HCT116 (cell line): ENCODE data around the gene IGFBP2. TPM values are rescaled to one million over a fixed set of nuclear protein-coding genes. Genes with fewer than 3 reads are reported as not detected.

Experiments used
- ATAC-seq: fragments of 200-7000 bp; cut with Tn5 transposase; 2 replicates; pipeline ENCODE4 v1.9.1; 2020; ENCODE audit warnings: mild to moderate bottlenecking, moderate library complexity
- BruUV-seq: library from RNA; stranded (reverse); fragments of 400-500 nt; replicated peaks from 2 replicates; lab custom pipeline; 2021; lab: Mats Ljungman, UMichigan
- CTCF ChIA-PET: fragments of 300-600 bp; sonication (Branson Sonifier 250); formaldehyde crosslinking; loops from one replicate; lab custom pipeline; 2021; ENCODE audit warnings: antibody characterized with exemption; lab: Charles Lee
- POLR2A ChIA-PET: fragments of 300-600, 350-600 bp; sonication (Branson Sonifier 250); formaldehyde crosslinking; loops from one replicate; lab custom pipeline; 2021; ENCODE audit warnings: antibody characterized with exemption; lab: Charles Lee
- RAD21 ChIA-PET, 2 experiments: fragments of 300-600 bp; sonication (Branson Sonifier 250); formaldehyde crosslinking; loops; one replicate each; lab custom pipeline; 2023; ENCODE audit warnings: low total read pairs in 2 of 2; ENCODE audit not compliant: uncharacterized antibody in 2 of 2, unreplicated experiment in 2 of 2, low non-redundant PET in 1 of 2; lab: Charles Lee
- DNase-seq: peaks from one replicate; pipeline ENCODE4 v3.0.0-alpha.2; 2010; ENCODE audit warnings: low read depth, low spot score
- H2AFZ ChIP-seq: fragments of 200-600 bp; shearing (Covaris generic), sonication (generic); 2 replicates; pipeline ENCODE4 v1.6.1; 2017; ENCODE audit warnings: low read depth, mixed run types, mixed read lengths, antibody characterized with exemption, low read length; ENCODE audit not compliant: poor library complexity, severe bottlenecking
- H3K27ac ChIP-seq: 2 replicates; pipeline ENCODE4 v1.5.1; 2012; ENCODE audit warnings: low read depth, low read length
- H3K27me3 ChIP-seq: fragments of 200-600 bp; sonication (generic); 2 replicates; pipeline ENCODE4 v1.6.1; 2016; ENCODE audit warnings: mixed run types, low read length, mixed read lengths; ENCODE audit not compliant: insufficient read depth
- H3K36me3 ChIP-seq, 2 experiments: fragments of 200-500 bp in 1 of 2; fragments of 200-600 bp in 1 of 2; sonication (Bioruptor generic) in 1 of 2; sonication (generic) in 1 of 2; 2 replicates each; pipeline versions ENCODE4 v1.5.1 to v1.6.1; 2014 to 2016; ENCODE audit warnings: low read length in 2 of 2, inconsistent platforms in 1 of 2, mixed read lengths in 1 of 2, mixed run types in 1 of 2; ENCODE audit not compliant: insufficient read depth in 2 of 2, control insufficient read depth in 1 of 2
- H3K4me1 ChIP-seq, 2 experiments: fragments of 200-600 bp in 1 of 2; sonication (generic) in 1 of 2; 2 replicates each; pipeline versions ENCODE4 v1.5.1 to v1.6.1; 2012 to 2017; ENCODE audit warnings: low read length in 2 of 2, inconsistent platforms in 1 of 2, mild to moderate bottlenecking in 1 of 2, mixed read lengths in 1 of 2, mixed run types in 1 of 2, moderate library complexity in 1 of 2; ENCODE audit not compliant: insufficient read depth in 2 of 2, control insufficient read depth in 1 of 2
- H3K4me2 ChIP-seq: fragments of 200-600 bp; sonication (generic); 2 replicates; pipeline ENCODE4 v1.6.1; 2017; ENCODE audit warnings: mixed run types, low read length, mixed read lengths
- H3K4me3 ChIP-seq, 2 experiments: fragments of 200-600 bp in 1 of 2; sonication (generic) in 1 of 2; replicated peaks in 1 of 2; 2 replicates each; pipeline ENCODE4 v1.5.1; 2011 to 2016; ENCODE audit warnings: low read length in 2 of 2, control low read depth in 1 of 2, low read depth in 1 of 2, mild to moderate bottlenecking in 1 of 2, mixed read lengths in 1 of 2, mixed run types in 1 of 2
- H3K79me2 ChIP-seq: fragments of 200-600 bp; sonication (generic); 2 replicates; pipeline ENCODE4 v1.6.1; 2017; ENCODE audit warnings: mild to moderate bottlenecking, mixed run types, low read length, moderate library complexity, mixed read lengths; ENCODE audit not compliant: insufficient read depth
- H3K9ac ChIP-seq: fragments of 200-600 bp; sonication (generic); 2 replicates; pipeline ENCODE4 v1.6.1; 2016; ENCODE audit warnings: low read length, mixed read lengths
- H3K9me2 ChIP-seq: fragments of 200-600 bp; sonication (generic), shearing (Covaris generic); 2 replicates; pipeline ENCODE4 v1.6.1; 2017; ENCODE audit warnings: mixed run types, mild to moderate bottlenecking, moderate library complexity; ENCODE audit not compliant: insufficient read depth
- H3K9me3 ChIP-seq, 2 experiments: fragments of 200-500 bp in 1 of 2; fragments of 200-600 bp in 1 of 2; sonication (Bioruptor generic) in 1 of 2; sonication (generic) in 1 of 2; 2 replicates each; pipeline ENCODE4 v1.6.1; 2014 to 2017; ENCODE audit warnings: low read length in 2 of 2, mixed read lengths in 2 of 2, inconsistent platforms in 1 of 2, low read depth in 1 of 2, mild to moderate bottlenecking in 1 of 2, mixed run types in 1 of 2, moderate library complexity in 1 of 2; ENCODE audit not compliant: control insufficient read depth in 1 of 2, insufficient read depth in 1 of 2
- H4K20me1 ChIP-seq: fragments of 200-600 bp; sonication (generic), shearing (Covaris generic); 2 replicates; pipeline ENCODE4 v1.6.1; 2017; ENCODE audit warnings: mixed run types, mild to moderate bottlenecking, moderate library complexity; ENCODE audit not compliant: insufficient read depth
- ATF3 ChIP-seq: IDR thresholded peaks from 2 replicates; pipeline ENCODE4 v1.6.1; 2012
- CEBPB ChIP-seq: IDR thresholded peaks from 2 replicates; pipeline ENCODE4 v1.6.1; 2012; ENCODE audit warnings: low read depth
- CTCF ChIP-seq, 3 experiments: fragments of 200-600 bp in 1 of 3; sonication (generic) in 1 of 3; IDR thresholded peaks in 2 of 3; conservative IDR thresholded peaks in 1 of 3; 2 replicates each; pipeline ENCODE4 v1.5.1; 2012 to 2017; ENCODE audit warnings: low read depth in 2 of 3, low read length in 2 of 3, antibody characterized with exemption in 1 of 3, borderline replicate concordance in 1 of 3, control low read depth in 1 of 3, mild to moderate bottlenecking in 1 of 3, mixed read lengths in 1 of 3, mixed run types in 1 of 3, moderate library complexity in 1 of 3; ENCODE audit not compliant: insufficient read depth in 1 of 3
- EGR1 ChIP-seq: IDR thresholded peaks from 2 replicates; pipeline ENCODE4 v1.6.1; 2012; ENCODE audit warnings: low read depth
- ELF1 ChIP-seq: IDR thresholded peaks from 2 replicates; pipeline ENCODE4 v1.6.1; 2012; ENCODE audit warnings: low read depth, borderline replicate concordance
- EZH2 ChIP-seq: fragments of 200-600 bp; sonication (generic); IDR thresholded peaks from 2 replicates; pipeline ENCODE4 v1.6.1; 2017; ENCODE audit warnings: antibody characterized with exemption, mixed run types
- EZH2phosphoT487 ChIP-seq: fragments of 200-600 bp; IDR thresholded peaks from 2 replicates; pipeline ENCODE4 v1.6.1; 2018; ENCODE audit warnings: antibody characterized with exemption, borderline replicate concordance
- FOSL1 ChIP-seq: IDR thresholded peaks from 2 replicates; pipeline ENCODE4 v1.6.1; 2012; ENCODE audit warnings: low read depth
- POLR2A ChIP-seq: IDR thresholded peaks from 2 replicates; pipeline ENCODE4 v1.7.0; 2011; ENCODE audit warnings: borderline replicate concordance; ENCODE audit not compliant: insufficient read depth, insufficient read length; ENCODE audit errors: extremely low read depth
- POLR2AphosphoS5 ChIP-seq: IDR thresholded peaks from 2 replicates; pipeline ENCODE4 v1.6.1; 2011; ENCODE audit warnings: mild to moderate bottlenecking, low read depth, low read length, moderate library complexity
- REST ChIP-seq: IDR thresholded peaks from 2 replicates; pipeline ENCODE4 v1.6.1; 2012; ENCODE audit warnings: low read depth
- SIN3A ChIP-seq: IDR thresholded peaks from 2 replicates; pipeline ENCODE4 v1.6.1; 2012; ENCODE audit warnings: low read depth
- SRF ChIP-seq: IDR thresholded peaks from 2 replicates; pipeline ENCODE4 v1.6.1; 2012; ENCODE audit warnings: low read depth
- TCF7L2 ChIP-seq: IDR thresholded peaks from 2 replicates; pipeline ENCODE4 v1.7.0; 2011; ENCODE audit warnings: borderline replicate concordance, inconsistent platforms; ENCODE audit not compliant: insufficient read depth, insufficient read length; ENCODE audit errors: extremely low read depth
- YY1 ChIP-seq: IDR thresholded peaks from 2 replicates; pipeline ENCODE4 v1.6.1; 2011; ENCODE audit warnings: low read length, low read depth, moderate library complexity, mild to moderate bottlenecking; ENCODE audit not compliant: insufficient replicate concordance; ENCODE audit errors: extremely low read depth
- intact Hi-C: fragments of 100-400 bp; cut with micrococcal nuclease; formaldehyde crosslinking; loops from 2 replicates; pipeline ENCODE4 v1.10.0; 2022
- total RNA-seq: library from RNA; stranded (reverse); gene quantifications from one replicate; pipeline ENCODE4 v1.2.1, GENCODE V29; 2021; ENCODE audit not compliant: unreplicated experiment

IGFBP2 gene
- total RNA-seq, 1 experiment from 2014 or later: 143 TPM

- TF ChIP-seq REST (no peak), EZH2 (no peak), FOSL1 (no peak)
- TF ChIP-seq, all 23 proteins: peak for 0
Observed at GRCh38 chr2:216677439-216678097, 44.3 kb downstream of the IGFBP2 start (continued).

GRCh38 chr2:216678098-216678465 lies 44.9 kb downstream of the IGFBP2 start:
- RAD21 ChIA-PET: no interaction called here

More at GRCh38 chr2:216678098-216678465, 44.9 kb downstream of the IGFBP2 start:
- no peaks in the 10 kb centered on the region for H4K20me1 ChIP-seq
- DNase-seq (no peak), ATAC-seq (no peak)
- H2AFZ ChIP-seq: no peak overlapping the region
- H3K79me2 ChIP-seq: no peaks in the 10 kb centered on the region
- H3K36me3 ChIP-seq: no peaks in the 10 kb centered on the region
- no peak overlapping the region for H3K4me3 ChIP-seq
- POLR2A ChIA-PET: no interaction called here
- BruUV-seq: no TSS peak
- no peak overlapping the region for H3K4me2 ChIP-seq
- H3K9me2 ChIP-seq: no peaks in the 10 kb centered on the region
- CTCF ChIA-PET: interaction anchor here (1.2 kb wide), 1 partner anchor 18 kb away, joined by 3 read pairs; the partner anchor contains the start of gene IGFBP5
- TF ChIP-seq SRF: no peak
- no peak for TF ChIP-seq EZH2
- no peak for TF ChIP-seq EZH2phosphoT487
- TF ChIP-seq POLR2AphosphoS5: no peak
- TF ChIP-seq EGR1: no peak
- TF ChIP-seq ATF3: no peak
- TF ChIP-seq YY1: no peak
- TF ChIP-seq SIN3A: no peak
- no peak for TF ChIP-seq POLR2A
- no peak for TF ChIP-seq CEBPB
- no peak for TF ChIP-seq TCF7L2
- TF ChIP-seq CTCF (IDR thresholded peaks at IDR 0.05 in 2 of 3, conservative IDR thresholded peaks at IDR 0.05 in 1 of 3; ENCODE audit: borderline replicate concordance in 1 of 3, insufficient read depth in 1 of 3, low read depth in 2 of 3, low read length in 2 of 3): no peak
- TF ChIP-seq ELF1: no peak
- H3K9me3 ChIP-seq: no peaks in the 10 kb centered on the region
- H3K4me1 ChIP-seq: peaks cover 10% of the 10 kb centered on the region in 2 experiments
- intact Hi-C loops: no loop called here
- no peaks in the 10 kb centered on the region for H3K27me3 ChIP-seq
- H3K27ac ChIP-seq: no peak overlapping the region
- no peak overlapping the region for H3K9ac ChIP-seq
